Keratinocyte (primary cell): ENCODE results near the gene AQP9.

Experiments
- CTCF ChIP-seq, 3 experiments: IDR thresholded peaks in 1 of 3; conservative IDR thresholded peaks in 1 of 3; optimal IDR thresholded peaks in 1 of 3; 2 replicates in 2 of 3; 3 replicates in 1 of 3; pipeline versions ENCODE3 to v1.5.1; 2011; ENCODE audit warnings: low read length in 3 of 3, mild to moderate bottlenecking in 3 of 3, moderate library complexity in 2 of 3, control low read depth in 1 of 3, inconsistent platforms in 1 of 3; ENCODE audit not compliant: insufficient read depth in 2 of 3; ENCODE audit errors: extremely low read depth in 1 of 3
- EZH2 ChIP-seq: IDR thresholded peaks from one replicate; pipeline ENCODE4 v1.6.1; 2012; ENCODE audit warnings: inconsistent platforms, mild to moderate bottlenecking, low read length, moderate library complexity

- TF ChIP-seq CTCF (optimal IDR thresholded peaks at IDR 0.05 in 1 of 3, IDR thresholded peaks at IDR 0.05 in 1 of 3, conservative IDR thresholded peaks at IDR 0.05 in 1 of 3; ENCODE audit: extremely low read depth in 1 of 3, insufficient read depth in 2 of 3, low read length in 3 of 3) (no peak), EZH2 (no peak)
These were observed 95.2 kb downstream of the AQP9 start for GRCh38 chr15:58233341-58233740.
